Fibroblast of lung (primary cell): ENCODE data around the gene MAP4K4.

ENCODE experiments used
- CTCF ChIP-seq, 2 donors: IDR thresholded peaks in 1 of 2; conservative IDR thresholded peaks in 1 of 2; 1 replicate in 1 of 2; 2 replicates in 1 of 2; pipeline ENCODE4 v1.5.1; 2011 to 2012; ENCODE audit warnings: low read length in 2 of 2, control low read depth in 1 of 2, inconsistent platforms in 1 of 2, low read depth in 1 of 2, mild to moderate bottlenecking in 1 of 2
- EZH2 ChIP-seq: IDR thresholded peaks from 2 replicates; pipeline ENCODE4 v1.5.1; 2012; ENCODE audit warnings: low read length, control low read depth, mild to moderate bottlenecking; ENCODE audit errors: missing control alignments

DNA sequence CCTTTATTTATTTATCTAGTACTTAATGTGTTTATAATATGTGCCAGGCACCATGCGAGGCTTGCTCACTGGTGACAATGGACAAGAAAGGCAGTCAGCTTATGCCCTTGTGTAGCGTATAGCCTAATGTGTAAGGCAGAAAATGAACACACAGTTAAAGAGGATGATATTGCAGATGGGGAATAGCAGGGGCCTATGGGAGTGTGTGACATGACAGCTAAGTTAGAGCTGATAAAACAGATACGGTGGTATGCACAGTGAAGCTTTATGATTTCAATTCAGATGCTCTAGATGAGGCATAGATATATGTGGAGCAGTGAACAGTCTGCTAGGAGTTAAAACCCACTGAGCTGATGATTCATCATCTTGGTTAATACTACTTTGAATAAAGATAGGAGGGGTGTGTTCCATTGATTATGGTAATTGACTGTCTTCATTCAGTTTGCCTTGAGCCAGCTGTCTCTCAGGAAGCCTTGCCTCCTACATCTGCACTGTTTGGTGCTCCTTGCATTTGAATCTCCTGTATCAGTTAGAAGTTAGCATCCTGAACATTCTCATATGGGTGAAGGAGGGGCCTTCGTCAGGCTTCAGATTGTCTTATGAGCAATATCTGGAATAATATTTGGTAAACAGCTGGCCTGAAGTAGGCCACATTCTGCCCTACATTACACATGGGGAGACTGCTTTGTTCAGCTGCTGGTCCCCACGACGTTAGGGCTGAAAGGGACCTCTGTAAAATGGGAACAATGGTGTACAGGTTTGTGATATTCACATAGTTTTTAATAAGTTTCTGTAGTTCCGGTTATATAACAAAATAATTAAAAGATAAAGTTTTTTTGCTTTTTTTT lies 13.2 kb downstream of the MAP4K4 start:
- no peak for TF ChIP-seq EZH2
- TF ChIP-seq CTCF (conservative IDR thresholded peaks at IDR 0.05 in 1 of 2, IDR thresholded peaks at IDR 0.05 in 1 of 2; ENCODE audit: low read depth in 1 of 2, low read length in 2 of 2), result no peak
